ENCODE results near the gene PET100.

Gene PET100

DNA sequence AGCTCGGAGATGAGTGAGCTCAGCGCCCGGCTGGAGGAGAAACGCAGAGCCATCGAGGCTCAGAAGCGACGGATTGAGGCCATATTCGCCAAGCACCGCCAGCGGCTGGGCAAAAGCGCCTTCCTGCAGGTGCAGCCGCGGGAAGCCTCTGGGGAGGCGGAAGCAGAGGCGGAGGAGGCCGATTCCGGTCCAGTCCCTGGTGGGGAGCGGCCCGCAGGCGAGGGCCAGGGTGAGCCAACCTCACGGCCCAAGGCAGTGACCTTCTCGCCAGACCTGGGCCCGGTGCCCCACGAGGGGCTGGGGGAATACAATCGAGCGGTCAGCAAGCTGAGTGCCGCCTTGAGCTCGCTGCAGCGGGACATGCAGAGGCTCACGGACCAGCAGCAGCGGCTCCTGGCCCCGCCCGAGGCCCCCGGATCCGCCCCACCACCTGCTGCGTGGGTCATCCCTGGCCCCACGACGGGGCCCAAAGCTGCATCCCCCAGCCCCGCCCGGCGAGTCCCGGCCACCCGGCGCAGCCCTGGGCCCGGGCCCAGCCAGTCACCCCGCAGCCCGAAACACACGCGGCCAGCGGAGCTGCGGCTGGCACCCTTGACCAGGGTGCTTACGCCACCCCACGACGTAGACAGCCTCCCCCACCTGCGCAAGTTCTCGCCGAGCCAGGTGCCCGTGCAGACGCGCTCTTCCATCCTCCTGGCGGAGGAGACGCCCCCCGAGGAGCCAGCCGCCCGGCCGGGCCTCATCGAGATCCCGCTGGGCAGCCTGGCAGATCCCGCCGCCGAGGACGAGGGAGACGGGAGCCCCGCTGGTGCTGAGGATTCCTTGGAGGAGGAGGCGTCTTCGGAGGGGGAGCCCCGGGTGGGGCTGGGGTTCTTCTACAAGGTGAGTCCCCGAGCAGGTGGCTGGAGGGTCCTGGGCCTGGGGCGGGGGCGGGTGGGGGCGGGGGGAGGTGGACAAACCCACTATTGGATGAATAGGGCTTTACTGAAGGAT is 17.0 kb upstream of the PET100 start:
- DNase-seq (ENCODE audit: low read depth in 2 of 2): no peak

DNA sequence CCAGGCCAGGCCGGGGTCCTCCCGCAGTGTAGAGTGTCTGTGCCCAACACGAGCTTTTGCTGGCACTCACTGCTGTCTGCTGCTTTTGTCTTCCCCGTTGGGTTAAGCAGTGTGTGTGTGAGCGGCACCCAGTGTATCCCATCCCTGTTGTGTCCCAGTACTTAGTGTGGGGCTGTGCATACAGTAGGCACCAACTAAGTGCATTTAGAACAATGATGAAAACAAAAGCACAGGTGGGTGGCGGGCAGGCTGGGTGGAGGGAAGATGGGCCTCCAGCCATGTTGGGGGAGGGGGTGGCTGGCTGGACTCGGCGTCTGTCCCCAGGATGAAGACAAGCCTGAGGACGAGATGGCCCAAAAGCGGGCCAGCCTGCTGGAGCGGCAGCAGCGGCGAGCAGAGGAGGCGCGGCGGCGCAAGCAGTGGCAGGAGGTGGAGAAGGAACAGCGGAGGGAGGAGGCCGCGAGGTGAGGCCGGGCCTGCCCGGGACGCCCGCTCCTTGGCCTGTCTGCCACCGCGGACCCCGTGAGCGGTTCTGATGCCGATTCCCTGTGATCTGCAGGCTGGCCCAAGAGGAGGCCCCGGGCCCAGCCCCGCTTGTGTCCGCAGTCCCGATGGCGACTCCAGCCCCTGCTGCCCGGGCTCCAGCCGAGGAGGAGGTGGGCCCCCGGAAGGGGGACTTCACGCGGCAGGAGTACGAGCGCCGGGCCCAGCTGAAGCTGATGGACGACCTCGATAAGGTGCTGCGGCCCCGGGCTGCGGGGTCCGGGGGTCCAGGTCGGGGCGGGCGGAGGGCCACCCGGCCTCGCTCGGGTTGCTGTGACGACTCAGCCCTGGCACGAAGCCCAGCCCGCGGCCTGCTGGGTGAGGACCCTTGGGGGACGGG is 14.5 kb upstream of the PET100 start:
- DNase-seq (ENCODE audit: low read depth in 2 of 2): no peak

- no peak for DNase-seq (ENCODE audit: low read depth in 2 of 2)
Measured at GRCh38 chr19:7617172-7617571, 12.4 kb upstream of the PET100 start.

DNA sequence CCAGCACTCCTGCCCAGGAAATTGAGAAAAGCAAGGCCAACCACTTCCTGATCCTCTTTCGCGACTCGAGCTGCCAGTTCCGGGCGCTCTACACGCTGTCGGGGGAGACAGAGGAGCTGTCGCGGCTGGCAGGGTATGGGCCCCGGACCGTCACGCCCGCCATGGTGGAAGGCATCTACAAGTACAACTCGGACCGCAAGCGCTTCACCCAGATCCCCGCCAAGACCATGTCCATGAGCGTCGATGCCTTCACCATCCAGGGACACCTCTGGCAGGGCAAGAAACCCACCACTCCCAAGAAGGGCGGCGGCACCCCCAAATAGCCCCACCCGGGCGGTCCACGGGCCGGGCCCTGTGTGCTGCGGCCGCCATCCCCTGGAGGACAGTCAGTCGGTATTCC is 11.9 kb upstream of the PET100 start:
- no peak for DNase-seq (ENCODE audit: low read depth in 2 of 2)

DNA sequence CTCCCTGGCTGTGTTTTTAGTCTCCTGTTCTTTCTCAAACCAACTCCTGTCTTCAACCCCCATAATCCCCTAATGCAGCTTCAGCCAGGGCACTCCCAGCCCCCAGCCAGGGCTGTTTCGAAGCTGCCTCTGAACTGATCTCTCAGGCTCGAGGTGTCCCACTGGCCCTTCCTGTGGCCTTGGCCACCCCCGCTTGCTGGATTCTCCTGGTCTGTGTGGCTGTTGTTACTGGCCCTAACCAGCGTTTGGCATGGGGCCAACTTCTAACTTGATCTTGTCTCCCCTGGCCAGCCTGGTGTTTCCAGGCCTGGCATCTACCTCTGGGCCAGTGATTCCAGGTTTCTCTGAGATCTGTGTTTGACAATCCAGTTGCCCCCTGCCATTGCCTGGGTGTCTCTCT is 11.2 kb upstream of the PET100 start:
- DNase-seq (ENCODE audit: low read depth in 2 of 2): no peak

DNA sequence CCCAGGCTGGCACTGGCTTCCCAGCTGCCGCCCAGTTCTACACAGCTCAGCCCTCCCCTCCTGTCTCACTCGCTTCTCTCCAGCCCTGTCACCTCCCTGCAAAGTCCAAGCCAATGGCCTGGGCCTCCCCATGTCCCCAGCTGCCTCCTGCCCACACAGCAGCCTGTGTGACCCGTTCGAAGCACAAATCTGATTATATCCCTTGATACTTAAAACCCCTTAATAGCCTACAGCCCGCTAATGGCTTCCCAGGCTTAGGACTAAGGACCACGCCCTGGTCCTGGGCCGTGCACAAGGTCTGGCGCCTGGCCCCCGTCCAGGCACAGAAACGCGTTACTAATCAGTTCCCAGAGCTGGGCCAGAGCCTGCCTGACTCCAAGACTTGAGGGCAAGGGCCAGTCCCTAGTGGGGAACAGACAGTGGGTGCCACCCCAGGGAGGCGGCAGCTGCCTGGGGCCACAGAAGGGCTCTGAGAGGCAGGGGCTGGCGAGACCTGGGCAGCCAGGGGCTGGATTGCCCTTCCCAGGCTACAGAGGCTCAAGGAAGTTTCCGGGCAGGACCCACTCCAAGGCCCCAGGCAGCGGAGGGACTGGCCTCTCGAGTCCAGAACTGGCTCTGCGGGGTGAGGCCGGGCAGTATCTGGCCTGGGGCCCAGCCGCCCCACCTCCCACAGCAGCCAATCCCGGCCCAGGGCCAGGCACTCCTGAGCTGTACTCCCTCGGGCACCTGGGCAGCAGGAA is 10.7 kb upstream of the PET100 start:
- DNase-seq (ENCODE audit: low read depth in 2 of 2): no peak

DNA sequence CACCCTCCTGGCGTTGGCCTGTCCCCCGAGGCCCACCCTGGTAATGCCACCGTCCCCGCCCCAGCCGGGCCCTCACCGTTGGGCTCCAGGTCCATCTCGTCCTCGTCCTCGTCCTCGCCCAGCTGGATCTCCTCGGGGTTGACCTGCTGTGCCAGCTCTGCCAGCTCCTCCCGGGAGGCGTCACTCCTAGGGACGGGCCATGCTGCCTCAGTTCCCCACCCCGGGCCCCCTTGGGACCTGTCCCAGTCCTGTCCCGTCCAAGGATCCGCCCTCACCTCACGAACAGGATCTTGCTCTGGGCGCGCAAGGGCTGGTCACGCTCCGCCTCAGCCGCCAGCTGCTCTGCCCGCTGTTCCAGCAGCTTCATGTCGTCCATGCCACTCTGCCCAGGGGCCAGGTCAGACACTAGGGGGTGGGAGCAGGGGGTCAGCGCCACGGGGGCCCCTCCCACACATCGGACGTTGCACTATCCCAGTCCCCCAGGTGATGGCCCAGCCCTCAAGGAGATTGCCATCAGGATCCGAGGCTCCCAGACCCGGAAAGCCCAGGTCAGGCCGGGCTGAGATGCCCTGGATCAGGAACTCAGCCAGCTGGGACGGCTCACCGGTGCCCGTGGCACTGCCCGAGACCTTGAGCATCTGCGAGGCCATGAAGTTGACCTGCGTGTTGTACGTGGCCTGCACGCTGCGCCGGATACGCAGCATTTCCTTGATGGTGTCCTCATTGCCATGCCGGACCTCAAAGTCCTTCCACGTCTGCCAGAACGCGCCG is 9.7 kb upstream of the PET100 start:
- DNase-seq (ENCODE audit: low read depth in 2 of 2): no peak

DNA sequence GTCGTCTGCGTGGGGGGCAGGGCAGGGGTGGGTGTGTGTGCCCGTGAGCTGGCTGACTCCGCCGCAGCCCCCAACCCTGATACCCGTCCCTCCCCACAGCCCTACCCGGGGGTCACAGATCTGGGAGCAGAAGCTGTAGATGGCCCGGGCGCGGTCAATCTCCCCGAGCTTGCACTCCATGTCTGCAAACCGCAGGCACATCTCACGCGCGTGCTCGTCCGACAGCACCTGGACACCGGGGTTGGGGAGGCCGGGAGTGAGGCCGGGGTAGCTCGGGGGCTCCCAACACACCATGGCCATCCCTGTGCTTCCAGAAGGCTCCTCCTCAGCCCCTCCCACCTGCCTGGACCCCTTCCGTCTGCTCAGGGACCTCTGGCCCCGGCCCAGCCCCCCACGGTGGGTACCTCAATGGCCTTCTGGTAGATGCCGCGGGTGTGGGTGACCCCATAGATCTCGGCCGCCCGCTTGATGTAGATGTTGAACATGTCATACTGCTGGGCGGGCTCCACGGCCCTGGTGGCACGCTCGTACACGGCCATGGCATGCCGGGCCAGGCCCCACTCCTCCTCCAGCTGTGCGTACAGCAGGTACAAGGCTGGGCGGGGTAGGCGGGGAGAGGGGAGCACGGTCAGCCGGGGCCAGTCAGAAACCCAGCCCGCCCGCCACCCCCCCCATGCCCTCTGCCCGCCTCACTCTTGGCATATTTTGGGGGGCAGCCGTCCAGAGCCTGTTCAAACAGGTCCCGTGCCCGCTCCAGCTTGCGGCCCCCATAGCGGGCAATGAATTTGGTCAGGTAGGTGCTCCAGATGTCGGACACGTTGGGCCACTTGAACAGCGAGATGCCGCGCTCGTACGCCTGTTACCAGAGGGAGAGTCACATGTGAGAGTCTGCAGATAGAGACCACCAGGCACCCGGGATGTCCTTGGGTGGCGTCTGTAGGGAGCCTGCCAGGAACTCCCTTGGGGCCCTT is 8.9 kb upstream of the PET100 start:
- no peak for DNase-seq (ENCODE audit: low read depth in 2 of 2)

DNA sequence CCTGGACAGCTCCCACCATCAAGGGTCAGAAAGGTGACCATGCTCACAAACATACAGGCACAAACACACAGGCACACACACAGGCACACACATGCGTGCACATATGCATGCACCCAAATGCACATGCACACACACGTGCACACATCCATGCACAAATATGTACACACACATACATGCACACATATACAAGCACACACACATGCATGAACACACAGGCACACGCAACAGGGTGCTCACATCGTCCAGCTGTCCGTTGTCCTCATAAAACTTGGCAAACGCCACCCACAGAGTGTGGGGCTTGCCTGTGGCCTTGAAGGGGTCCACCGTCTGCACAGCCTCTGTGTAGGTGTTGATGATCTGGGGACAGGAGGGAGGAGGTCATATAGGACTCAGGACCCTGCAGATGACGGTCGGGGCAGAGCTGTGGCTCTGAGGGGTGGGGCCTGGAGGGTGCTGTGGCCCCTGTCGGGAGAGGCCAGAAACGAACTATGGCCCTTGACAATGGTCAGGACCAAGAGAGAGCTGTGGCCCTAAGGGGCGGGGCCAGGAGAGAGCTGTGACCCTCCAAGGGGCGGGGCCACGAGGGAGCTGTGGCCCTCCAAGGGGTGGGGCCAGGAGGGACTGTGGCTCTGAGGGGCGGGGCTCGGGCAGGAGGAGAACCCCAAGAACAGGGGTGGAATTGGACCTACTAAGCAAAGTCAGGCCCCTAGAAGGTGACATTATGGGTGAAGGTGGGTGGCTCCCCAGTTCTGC is 6.5 kb upstream of the PET100 start:
- no peak for DNase-seq (ENCODE audit: low read depth in 2 of 2)

DNA sequence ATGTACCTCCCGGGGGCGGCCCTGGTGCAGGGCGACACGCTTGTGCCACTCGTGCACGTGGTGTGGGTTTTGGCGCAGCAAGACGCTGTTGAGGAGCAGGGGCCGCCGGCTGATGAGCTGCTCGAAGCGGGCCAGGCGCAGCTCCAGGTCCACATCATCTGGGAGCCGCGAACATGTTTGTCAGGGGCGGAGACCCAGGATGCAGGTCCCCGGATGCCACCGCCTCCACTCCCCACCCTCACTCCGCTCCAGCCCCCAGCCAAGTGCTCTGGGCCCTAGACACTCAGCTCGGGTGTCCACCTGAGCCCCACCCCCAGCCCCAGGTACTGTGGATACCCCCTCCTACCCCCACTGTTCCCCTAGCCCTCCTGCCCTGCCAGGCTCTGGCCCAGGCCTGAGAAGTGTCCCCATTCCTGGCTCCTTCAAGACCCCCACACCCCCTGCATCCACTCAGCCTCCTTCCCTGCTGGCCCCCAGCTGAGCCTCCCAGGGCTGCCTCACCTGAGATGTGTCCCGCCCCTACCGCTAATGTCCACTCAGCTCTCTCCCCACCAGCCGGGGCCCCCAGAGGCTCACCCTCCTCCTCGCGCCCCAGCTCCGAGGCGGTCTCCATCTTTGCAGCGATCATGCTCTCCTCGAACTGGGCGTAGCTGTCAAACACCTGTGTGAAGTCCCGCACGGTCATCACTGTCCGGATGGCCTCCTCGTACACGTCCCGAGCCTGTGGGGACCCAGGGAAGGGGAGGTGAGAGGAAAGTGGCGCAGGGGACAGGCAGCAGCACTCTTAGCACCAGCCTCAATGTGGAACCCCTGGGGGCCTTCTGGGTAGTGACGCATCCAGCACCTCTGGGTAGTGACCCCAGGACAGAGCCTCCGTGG is 5.6 kb upstream of the PET100 start:
- no peak for DNase-seq (ENCODE audit: low read depth in 2 of 2)

GRCh38 chr19:7624810-7625209 is 4.8 kb upstream of the PET100 start:
- no peak for DNase-seq (ENCODE audit: low read depth in 2 of 2)

DNA sequence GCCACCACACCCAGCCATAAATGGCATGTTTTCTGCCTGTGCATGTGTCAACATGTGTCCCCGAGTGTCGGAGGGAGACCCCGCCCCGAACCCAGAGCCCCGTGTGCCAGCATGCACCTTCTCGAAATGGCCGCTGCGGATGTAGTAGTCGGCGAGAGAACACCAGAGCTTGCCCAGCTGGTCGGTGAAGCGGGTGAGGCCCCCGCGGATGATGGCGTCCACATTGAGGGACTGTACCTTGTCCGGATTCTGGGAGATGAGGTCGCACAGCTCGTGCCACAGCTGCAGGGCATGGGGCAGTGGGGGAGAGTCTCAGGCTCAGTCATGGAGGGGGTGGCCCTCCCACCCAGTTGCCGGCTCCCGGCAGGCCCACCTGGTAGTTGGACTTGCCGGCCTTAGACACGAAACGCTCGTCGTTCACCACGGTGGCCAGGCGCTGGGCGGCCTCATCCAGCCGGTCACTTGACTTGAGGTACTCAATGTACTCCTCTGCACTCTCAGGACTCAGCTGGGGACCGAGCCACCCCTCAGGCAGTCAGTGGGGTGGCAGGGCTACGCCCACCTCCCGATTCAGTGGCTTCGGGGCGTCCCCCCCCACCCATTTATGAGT is 3.7 kb upstream of the PET100 start:
- DNase-seq (ENCODE audit: low read depth in 2 of 2): no peak

DNA sequence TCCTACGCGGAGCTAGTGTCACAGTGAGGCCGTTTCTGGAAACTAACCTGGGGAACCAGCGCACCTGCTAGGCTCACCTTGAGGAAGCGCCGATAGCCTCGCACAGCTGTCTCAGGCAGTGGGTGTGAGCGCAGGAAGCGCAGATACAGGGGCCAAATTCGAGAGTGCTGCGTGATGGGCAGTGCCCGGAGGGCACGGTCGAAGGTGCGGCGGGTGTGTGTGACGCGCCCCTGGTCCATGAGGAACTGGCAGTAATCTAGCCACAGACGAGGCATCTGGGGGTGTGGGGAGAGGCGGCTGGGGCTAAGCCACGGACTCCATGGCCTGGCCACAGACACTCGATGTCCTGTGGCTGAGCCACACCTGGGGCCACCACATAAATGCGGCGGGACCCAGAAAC is 2.4 kb upstream of the PET100 start:
- DNase-seq (ENCODE audit: low read depth in 2 of 2): no peak

DNA sequence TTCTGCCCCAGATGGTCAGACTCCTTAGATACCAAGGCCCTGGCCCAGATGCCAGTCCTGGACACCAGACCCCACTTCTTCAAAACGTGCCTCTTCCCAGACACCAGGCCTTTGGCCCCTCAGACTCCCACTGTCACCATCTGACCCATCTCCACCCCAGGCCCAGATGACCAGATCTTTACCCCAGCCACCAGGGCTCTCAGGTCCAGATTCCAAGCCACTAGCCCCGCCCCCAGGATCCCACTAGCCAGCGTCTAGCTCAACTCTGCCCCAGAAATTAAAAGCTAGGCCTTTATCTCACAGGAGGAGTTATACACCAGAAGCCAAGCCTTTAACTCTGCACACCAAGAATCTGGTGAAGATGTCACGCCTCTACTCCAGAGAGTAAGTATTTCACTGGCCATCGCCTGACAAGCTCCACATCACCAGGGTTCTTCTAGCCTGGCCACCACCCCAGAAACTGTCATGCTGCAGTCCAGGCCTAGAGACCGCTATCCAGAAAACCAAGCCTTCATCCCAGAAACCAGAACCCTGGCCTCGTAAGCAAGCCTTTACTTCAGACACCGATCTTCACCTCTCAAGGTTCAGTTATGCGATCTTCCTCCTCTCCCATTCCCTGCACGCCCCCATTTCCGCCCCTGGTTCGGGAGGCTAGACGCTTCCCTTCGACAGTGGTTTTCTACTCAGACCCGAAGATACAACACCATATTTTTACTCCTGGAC is 843 bp upstream of the PET100 start:
- DNase-seq (ENCODE audit: low read depth in 2 of 2): no peak

DNA sequence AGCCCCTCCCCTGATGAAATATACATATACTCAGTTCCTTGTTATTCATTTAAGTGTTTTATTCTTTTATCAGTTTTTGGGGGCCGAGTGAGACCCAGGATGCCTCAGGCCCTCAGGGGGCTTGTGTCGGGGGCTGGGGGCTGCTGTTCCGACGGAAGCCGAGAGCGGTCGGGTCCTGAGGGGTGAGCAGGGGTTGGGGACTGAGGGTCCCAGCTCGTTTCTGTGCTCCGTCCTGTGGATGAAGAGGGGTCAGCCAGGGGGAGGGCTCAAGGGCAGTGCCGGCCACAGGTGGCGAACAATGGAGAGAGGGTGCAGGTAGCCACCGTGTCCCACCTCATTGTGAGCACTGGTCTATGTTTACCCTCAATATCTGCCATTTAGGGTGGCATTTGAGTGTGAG is 2.0 kb downstream of the PET100 start:
- DNase-seq (ENCODE audit: low read depth in 2 of 2): no peak

DNA sequence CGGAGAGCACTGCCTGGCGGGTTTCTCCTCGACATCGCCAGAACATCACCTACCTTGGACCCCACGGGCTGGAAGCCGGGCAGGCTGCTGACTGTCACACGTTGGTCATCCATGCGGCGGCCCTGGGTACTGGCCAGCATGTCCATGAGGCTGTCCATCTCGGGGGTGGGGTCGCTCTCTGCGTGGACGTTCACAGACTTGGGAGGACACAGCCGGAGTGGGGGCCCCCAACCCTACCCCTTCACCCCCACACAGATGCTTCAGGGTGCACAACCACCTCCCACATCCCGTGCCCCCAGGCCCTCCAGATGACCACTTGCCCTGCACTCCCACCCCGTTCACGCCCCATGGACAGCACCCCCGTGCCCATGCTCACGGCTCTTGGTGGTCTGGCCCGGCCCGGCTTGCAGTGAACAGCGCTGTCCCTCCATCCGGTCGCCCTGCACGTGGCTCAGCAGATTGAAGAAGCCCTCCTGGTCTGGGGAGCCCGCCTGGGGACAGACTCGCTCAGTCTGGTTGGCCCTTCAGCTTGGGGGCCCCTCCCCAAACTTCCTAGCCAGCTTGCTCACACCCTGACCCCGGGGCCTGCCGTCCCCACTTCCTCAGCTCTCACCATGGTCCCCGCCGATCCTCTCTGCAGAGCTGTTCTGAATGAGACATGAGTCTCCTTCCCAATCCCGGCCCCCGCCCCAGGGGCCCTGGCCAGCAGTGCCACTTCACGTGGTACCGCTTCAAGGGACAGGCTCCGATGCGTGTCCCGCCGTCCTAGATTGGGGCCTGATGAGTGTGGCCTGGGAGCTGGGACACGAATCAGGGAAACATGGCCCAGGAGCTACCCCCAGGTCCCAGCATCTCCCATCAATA is 3.0 kb downstream of the PET100 start:
- DNase-seq (ENCODE audit: low read depth in 2 of 2): no peak

All from stimulated activated CD4-positive, alpha-beta T cell treated with anti-CD3 and anti-CD28 coated beads, Interleukin-15, amount 100 ng/mL, for 48 hours (primary cell).